WTC11 (cell line): Measurements from ENCODE around the gene GGCX. TPM values are rescaled to one million over a fixed set of nuclear protein-coding genes. Genes with fewer than 3 reads are reported as not detected.

Experiments used
- ATAC-seq: fragments of 200-7000 bp; cut with Tn5 transposase; 2 replicates; pipeline ENCODE4 v1.10.0; 2021; ENCODE audit warnings: mild to moderate bottlenecking, moderate library complexity
- CTCF ChIA-PET: fragments of 300-600 bp; sonication (Branson Sonifier 250); formaldehyde crosslinking; loops from one replicate; lab custom pipeline; 2021; ENCODE audit warnings: antibody characterized with exemption; lab: Charles Lee
- POLR2A ChIA-PET: fragments of 350-600 bp; sonication (Branson Sonifier 250); formaldehyde crosslinking; loops from one replicate; lab custom pipeline; 2021; ENCODE audit warnings: antibody characterized with exemption; lab: Charles Lee
- DNase-seq: peaks from one replicate; pipeline ENCODE4 v3.0.0; 2021; ENCODE audit warnings: low spot score
- H3K27ac Mint-ChIP-seq: 2 replicates; pipeline ENCODE4 v1.8.0; 2021; ENCODE audit warnings: mixed read lengths
- H3K27me3 Mint-ChIP-seq: 2 replicates; pipeline ENCODE4 v1.8.0; 2021; ENCODE audit warnings: low read depth, mild to moderate bottlenecking, moderate library complexity, mixed read lengths
- H3K36me3 Mint-ChIP-seq: 2 replicates; pipeline ENCODE4 v1.8.0; 2021; ENCODE audit warnings: mixed read lengths
- H3K4me1 Mint-ChIP-seq: 2 replicates; pipeline ENCODE4 v1.8.0; 2022; ENCODE audit warnings: mixed read lengths
- H3K4me3 Mint-ChIP-seq: 2 replicates; pipeline ENCODE4 v1.8.0; 2021; ENCODE audit warnings: mild to moderate bottlenecking, moderate library complexity, mixed read lengths
- H3K9me3 Mint-ChIP-seq: 2 replicates; pipeline ENCODE4 v1.8.0; 2021; ENCODE audit warnings: mixed read lengths
- ATF3 ChIP-seq: sonication (generic); formaldehyde crosslinking; conservative IDR thresholded peaks from 2 replicates; pipeline ENCODE4 v1.8.1; 2022; ENCODE audit warnings: mild to moderate bottlenecking, missing genetic modification reagents
- GTF2I ChIP-seq: fragments of 250-450 bp; sonication (Bioruptor Pico); conservative IDR thresholded peaks from 2 replicates; pipeline ENCODE4 v1.4.0; 2021; ENCODE audit warnings: mild to moderate bottlenecking
- NFATC4 ChIP-seq: fragments of 250-450 bp; sonication (Bioruptor Pico); IDR thresholded peaks from 2 replicates; pipeline ENCODE4 v1.9.0; 2021; ENCODE audit warnings: mild to moderate bottlenecking
- NFYB ChIP-seq: sonication (generic); formaldehyde crosslinking; conservative IDR thresholded peaks from 2 replicates; pipeline ENCODE4 v1.8.0; 2022; ENCODE audit warnings: low read depth, missing genetic modification reagents
- PRDM15 ChIP-seq: sonication (generic); formaldehyde crosslinking; IDR thresholded peaks from 2 replicates; pipeline ENCODE4 v1.8.0; 2022; ENCODE audit warnings: missing genetic modification reagents
- ZNF425 ChIP-seq: fragments of 250-450 bp; sonication (Bioruptor Pico); conservative IDR thresholded peaks from 2 replicates; pipeline ENCODE4 v1.9.0; 2021; ENCODE audit warnings: mild to moderate bottlenecking
- ZNF532 ChIP-seq: fragments of 250-450 bp; sonication (Bioruptor Pico); IDR thresholded peaks from 2 replicates; pipeline ENCODE4 v1.9.0; 2021; ENCODE audit warnings: mild to moderate bottlenecking, borderline replicate concordance
- total RNA-seq: library from RNA; stranded (reverse); gene quantifications from 3 replicates; pipeline ENCODE4 v1.2.3, GENCODE V29; 2021

Gene GGCX
- total RNA-seq, 1 experiment from 2014 or later, result 40.9 TPM

GRCh38 chr2:85580206-85580605 lies 18.9 kb upstream of the GGCX start (continued):
- TF ChIP-seq ZNF532 (CRISPR knock-in tag), result no peak
- no peak for TF ChIP-seq ATF3
- TF ChIP-seq NFATC4 (CRISPR knock-in tag), result no peak

- Mint-ChIP-seq H3K36me3 (0 out of 2 replicates have a peak, but pooled peaks cover 3% of the 10 kb centered on the region), H3K27ac (peak overlapping the region; percentile 64), H3K4me1 (peaks cover 33% of the 10 kb centered on the region), H3K9me3 (no peaks in the 10 kb centered on the region), H3K27me3 (peaks cover 21% of the 10 kb centered on the region), H3K4me3 (peak overlapping the region; percentile 79)
- POLR2A ChIA-PET, result interaction anchor here (0.6 to 1.3 kb wide), 2 partner anchors 18 to 225 kb away, joined by 4 read pairs; partner anchors contain the start of genes ELMOD3, GGCX and RETSAT
- no peak for ATAC-seq
- CTCF ChIA-PET, result interaction anchor here (0.7 to 1.3 kb wide), 3 partner anchors 18 to 33 kb away, joined by 3 to 5 read pairs (median 4); partner anchors contain the start of gene GGCX
- DNase-seq, result no peak
- no peak for TF ChIP-seq NFYB
- TF ChIP-seq PRDM15 (CRISPR knock-in tag), result peak; percentile 9; the same call in 1 of the 2 replicates
Measured at GRCh38 chr2:85579266-85579935, 18.1 kb upstream of the GGCX start.

GRCh38 chr2:85578243-85579180 lies 17.2 kb upstream of the GGCX start:
- peak overlapping the region; percentile 64 for H3K27ac Mint-ChIP-seq
- 0 out of 2 replicates have a peak, but pooled peaks have one; percentile 5 for ATAC-seq
- DNase-seq, result no peak
- TF ChIP-seq GTF2I (no peak), ZNF425 (CRISPR knock-in tag) (no peak), PRDM15 (CRISPR knock-in tag) (peak; percentile 74)
- TF ChIP-seq, all 79 proteins: peak for 1
- peaks cover 15% of the 10 kb centered on the region for H3K27me3 Mint-ChIP-seq
- CTCF ChIA-PET, result interaction anchor here (1.0 to 2.1 kb wide), 5 partner anchors 17 to 150 kb away, joined by 3 to 12 read pairs (median 7); partner anchors contain the start of gene RNF181
- H3K36me3 Mint-ChIP-seq, result 0 out of 2 replicates have a peak, but pooled peaks cover 3% of the 10 kb centered on the region
- H3K4me3 Mint-ChIP-seq, result peak overlapping the region; percentile 79
- POLR2A ChIA-PET, result interaction anchor here (0.6 to 1.9 kb wide), 5 partner anchors 17 to 224 kb away, joined by 3 to 7 read pairs (median 4); partner anchors contain the start of genes C2orf68, ELMOD3, GGCX and MAT2A
- H3K9me3 Mint-ChIP-seq, result no peaks in the 10 kb centered on the region
- peaks cover 33% of the 10 kb centered on the region for H3K4me1 Mint-ChIP-seq
